ENCODE results near the gene NDUFA3.

DNA sequence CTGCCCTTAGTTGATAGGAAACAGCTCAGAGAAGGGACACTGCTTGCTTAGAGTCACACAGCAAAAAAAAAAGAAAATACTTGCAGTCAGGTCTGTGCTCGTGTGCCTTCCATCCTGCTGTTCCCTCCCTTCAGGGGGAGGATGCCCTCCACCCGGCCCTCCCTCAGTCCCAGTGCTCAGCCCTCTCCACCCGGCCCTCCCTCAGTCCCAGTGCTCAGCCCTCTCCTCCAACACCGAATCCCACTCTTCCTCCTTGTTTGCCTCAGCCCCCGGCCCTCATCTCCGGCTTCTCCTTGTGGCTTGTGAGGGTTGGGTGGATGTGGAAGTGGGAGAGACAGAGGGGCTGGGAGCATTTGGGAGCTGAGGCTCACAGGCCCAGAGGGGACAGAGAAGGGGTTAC lies 7.0 kb downstream of the NDUFA3 start:
- TF ChIP-seq EP300 (conservative IDR thresholded peaks at IDR 0.05; ENCODE audit: poor library complexity, severe bottlenecking) (no peak), EZH2 (IDR thresholded peaks at IDR 0.05; ENCODE audit: borderline replicate concordance, insufficient read depth, low read length, poor library complexity, severe bottlenecking) (no peak)

All from neural cell (in vitro differentiated cells).